ENCODE data around the gene NAP1L4. TPM values are rescaled to one million over a fixed set of nuclear protein-coding genes. Genes with fewer than 3 reads are reported as not detected.

The NAP1L4 gene
- total RNA-seq, 1 experiment from 2014 or later, result 274 TPM

DNA sequence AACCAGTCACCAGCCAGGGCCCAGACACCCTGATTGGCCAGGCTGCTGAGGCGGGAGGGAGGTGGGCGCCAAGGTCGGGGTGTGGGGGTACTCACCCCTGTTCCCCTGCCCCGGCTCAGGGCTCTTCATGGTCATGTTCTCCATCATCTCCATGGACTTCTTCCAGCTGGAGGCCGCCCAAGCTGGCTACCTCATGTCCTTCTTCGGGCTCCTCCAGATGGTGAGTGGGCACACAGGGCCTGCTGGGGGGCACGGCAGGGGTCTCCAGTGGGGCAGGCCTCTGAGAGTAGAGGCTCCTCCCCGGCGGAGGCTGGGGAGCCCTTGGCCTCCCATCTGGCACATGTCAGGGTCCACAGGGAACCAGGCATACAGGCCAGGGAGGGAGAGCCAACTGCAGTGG lies 72.9 kb downstream of the NAP1L4 start:
- intact Hi-C loops (cut with micrococcal nuclease; ENCODE audit: unreplicated experiment) (no loop called here), in situ Hi-C loops (cut with HindIII; ENCODE audit: low pct_unique_long_range_greater_than_20kb, low sequenced_read_pairs) (no loop called here)
- POLR2A ChIA-PET, result no interaction called here
- Histone ChIP-seq H3K4me1 (ENCODE audit: control insufficient read depth, insufficient read depth, low read length) (peaks cover 11% of the 10 kb centered on the region), H3K9me3 (ENCODE audit: control insufficient read depth, insufficient read depth, low read depth, low read length) (no peaks in the 10 kb centered on the region), H3K27me3 (ENCODE audit: control insufficient read depth, insufficient read depth, low read length) (no peaks in the 10 kb centered on the region), H3K27ac (ENCODE audit: low read length) (no peak overlapping the region), H3K4me3 (ENCODE audit: low read depth in 2 of 2, low read length in 2 of 2) (no peak overlapping the region), H3K36me3 (ENCODE audit: control insufficient read depth, insufficient read depth, low read length) (no peaks in the 10 kb centered on the region)
- CTCF ChIA-PET, result no interaction called here
- no peak for TF ChIP-seq SIN3A (IDR thresholded peaks at IDR 0.05; ENCODE audit: borderline replicate concordance, insufficient read depth, low read depth, low read length)
- no peak for TF ChIP-seq TCF7L2 (IDR thresholded peaks at IDR 0.05; ENCODE audit: low read depth, low read length)
- no peak for TF ChIP-seq POLR2AphosphoS5 (IDR thresholded peaks at IDR 0.05; ENCODE audit: low read depth, low read length)
- no peak for TF ChIP-seq REST (IDR thresholded peaks at IDR 0.05; ENCODE audit: insufficient read depth in 1 of 2, low read depth in 2 of 2, low read length in 1 of 2)
- TF ChIP-seq, protein P1, sequence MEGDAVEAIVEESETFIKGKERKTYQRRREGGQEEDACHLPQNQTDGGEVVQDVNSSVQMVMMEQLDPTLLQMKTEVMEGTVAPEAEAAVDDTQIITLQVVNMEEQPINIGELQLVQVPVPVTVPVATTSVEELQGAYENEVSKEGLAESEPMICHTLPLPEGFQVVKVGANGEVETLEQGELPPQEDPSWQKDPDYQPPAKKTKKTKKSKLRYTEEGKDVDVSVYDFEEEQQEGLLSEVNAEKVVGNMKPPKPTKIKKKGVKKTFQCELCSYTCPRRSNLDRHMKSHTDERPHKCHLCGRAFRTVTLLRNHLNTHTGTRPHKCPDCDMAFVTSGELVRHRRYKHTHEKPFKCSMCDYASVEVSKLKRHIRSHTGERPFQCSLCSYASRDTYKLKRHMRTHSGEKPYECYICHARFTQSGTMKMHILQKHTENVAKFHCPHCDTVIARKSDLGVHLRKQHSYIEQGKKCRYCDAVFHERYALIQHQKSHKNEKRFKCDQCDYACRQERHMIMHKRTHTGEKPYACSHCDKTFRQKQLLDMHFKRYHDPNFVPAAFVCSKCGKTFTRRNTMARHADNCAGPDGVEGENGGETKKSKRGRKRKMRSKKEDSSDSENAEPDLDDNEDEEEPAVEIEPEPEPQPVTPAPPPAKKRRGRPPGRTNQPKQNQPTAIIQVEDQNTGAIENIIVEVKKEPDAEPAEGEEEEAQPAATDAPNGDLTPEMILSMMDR (IDR thresholded peaks at IDR 0.05), result no peak
- ATAC-seq (no peak), DNase-seq (ENCODE audit: low read depth, low spot score) (no peak)
- BruUV-seq (replicated peaks), result no TSS peak

DNA sequence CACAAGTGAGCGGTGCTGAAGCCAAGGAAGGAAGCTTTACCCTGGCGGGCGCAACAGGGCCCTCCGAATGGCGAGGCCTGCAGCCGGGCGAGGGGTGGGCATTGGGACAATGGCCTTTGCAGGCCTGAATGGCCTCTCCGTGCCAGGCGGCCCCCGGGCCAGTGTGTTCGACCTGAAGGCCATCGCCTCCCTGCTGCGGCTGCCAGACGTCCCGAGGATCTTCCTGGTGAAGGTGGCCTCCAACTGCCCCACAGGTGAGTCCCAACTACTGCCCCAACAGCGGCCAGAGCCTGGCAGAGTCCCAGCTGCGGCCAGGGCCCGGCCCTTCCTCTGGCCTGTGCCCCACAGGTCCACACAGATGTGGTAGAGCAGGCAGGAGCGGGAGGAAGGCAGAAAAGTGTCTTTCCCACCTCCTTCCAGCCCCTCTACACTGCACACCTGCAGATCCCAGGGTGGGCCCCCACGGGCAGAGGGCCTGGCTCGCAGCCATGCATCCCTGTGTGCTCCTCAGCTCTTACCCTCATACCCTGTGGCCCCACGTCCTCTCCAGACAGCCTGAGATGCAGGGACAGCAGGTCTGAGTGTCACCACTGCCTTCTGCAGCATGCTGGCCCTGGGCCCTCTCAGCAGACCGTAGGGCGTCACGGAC lies 74.2 kb downstream of the NAP1L4 start:
- in situ Hi-C loops (cut with HindIII; ENCODE audit: low pct_unique_long_range_greater_than_20kb, low sequenced_read_pairs), result no loop called here
- no TSS peak for BruUV-seq (replicated peaks)
- H3K36me3 ChIP-seq (ENCODE audit: control insufficient read depth, insufficient read depth, low read length), result no peaks in the 10 kb centered on the region
- DNase-seq (ENCODE audit: low read depth, low spot score), result no peak
- no peaks in the 10 kb centered on the region for H3K9me3 ChIP-seq (ENCODE audit: control insufficient read depth, insufficient read depth, low read depth, low read length)
- no peak for TF ChIP-seq TCF7L2 (IDR thresholded peaks at IDR 0.05; ENCODE audit: low read depth, low read length)
- no peak for TF ChIP-seq REST (IDR thresholded peaks at IDR 0.05; ENCODE audit: insufficient read depth in 1 of 2, low read depth in 2 of 2, low read length in 1 of 2)
- TF ChIP-seq, protein P1 (IDR thresholded peaks at IDR 0.05), result no peak
- TF ChIP-seq SIN3A (IDR thresholded peaks at IDR 0.05; ENCODE audit: borderline replicate concordance, insufficient read depth, low read depth, low read length), result no peak
- no peak for TF ChIP-seq POLR2AphosphoS5 (IDR thresholded peaks at IDR 0.05; ENCODE audit: low read depth, low read length)
- ChIA-PET POLR2A (interaction anchor here (0.6 kb wide), 1 partner anchor 27 kb away, joined by 3 read pairs; no protein-coding TSS in a partner anchor), CTCF (no interaction called here)
- H3K4me1 ChIP-seq (ENCODE audit: control insufficient read depth, insufficient read depth, low read length), result peaks cover 19% of the 10 kb centered on the region
- H3K27me3 ChIP-seq (ENCODE audit: control insufficient read depth, insufficient read depth, low read length), result no peaks in the 10 kb centered on the region
- no peak overlapping the region for H3K4me3 ChIP-seq (ENCODE audit: low read depth in 2 of 2, low read length in 2 of 2)
- intact Hi-C loops (cut with micrococcal nuclease; ENCODE audit: unreplicated experiment), result no loop called here
- ATAC-seq, result no peak
- H3K27ac ChIP-seq (ENCODE audit: low read length), result no peak overlapping the region

All from Panc1 (cell line).